GM21619 (cell line): Measurements from ENCODE around the gene TRIM31.

ENCODE experiments used
- ATAC-seq: cut with Tn5 transposase; IDR thresholded peaks from one replicate; pipeline ENCODE4 v1.9.1; 2021; ENCODE audit not compliant: unreplicated experiment

The TRIM31 gene

DNA sequence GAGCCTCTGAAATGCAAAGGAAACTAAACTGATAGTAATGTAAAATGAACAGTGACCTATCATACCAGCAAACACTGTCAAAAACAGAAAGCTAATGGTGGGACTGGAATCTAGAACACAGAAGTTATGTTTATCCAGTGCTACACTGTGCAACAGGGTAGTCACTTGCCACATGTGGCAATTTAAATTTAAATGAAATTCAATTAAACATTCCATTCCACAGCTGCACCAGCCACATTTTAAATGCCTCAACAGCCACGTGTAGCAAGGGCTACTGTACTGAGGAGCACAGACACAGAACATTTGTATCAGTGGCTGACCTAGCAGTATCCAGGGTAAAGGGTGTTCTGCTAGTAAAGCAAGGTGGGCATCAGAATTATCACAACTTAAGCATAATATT lies 57.4 kb downstream of the TRIM31 start:
- ATAC-seq, result no peak

DNA sequence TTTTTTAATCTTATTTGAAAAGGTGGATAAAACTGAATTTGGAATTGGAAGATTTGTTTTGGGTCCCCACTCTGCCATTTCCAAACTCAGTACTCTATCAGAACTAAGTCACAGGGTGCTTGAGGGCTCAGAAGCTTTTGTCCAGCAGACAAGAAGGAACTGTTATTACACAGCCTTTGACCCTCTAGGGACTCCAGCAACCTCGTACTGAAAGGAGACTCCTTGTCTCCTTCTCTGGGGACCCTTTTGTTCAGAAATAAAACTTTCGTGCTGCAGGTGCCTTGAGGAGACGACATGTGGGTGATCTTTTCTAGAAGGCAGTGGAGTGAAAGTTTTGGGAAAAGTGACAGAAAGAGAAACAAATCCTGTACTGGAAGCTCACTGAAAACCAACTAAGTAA lies 59.2 kb downstream of the TRIM31 start:
- no peak for ATAC-seq
